ENCODE data around the gene KSR2.

KSR2 gene

GRCh38 chr12:117577122-117577657 is 391.6 kb downstream of the KSR2 start:
- no peak overlapping the region for H4K91ac ChIP-seq (ENCODE audit: low read length)
- no peak overlapping the region for H2BK12ac ChIP-seq (ENCODE audit: low read length in 2 of 2)
- 86% methylated on average over 3 of the region's 3 CpGs for WGBS
- H2BK120ac ChIP-seq (ENCODE audit: low read depth, low read length): no peak overlapping the region
- H3K79me1 ChIP-seq (replicated peaks; ENCODE audit: low read length, poor library complexity, severe bottlenecking): no peaks in the 10 kb centered on the region
- H3K36me3 ChIP-seq (ENCODE audit: control insufficient read depth in 1 of 2, insufficient read depth in 2 of 2, low read depth in 1 of 2, low read length in 2 of 2): no peaks in the 10 kb centered on the region
- peaks cover 5% of the 10 kb centered on the region for H3K4me1 ChIP-seq (ENCODE audit: control insufficient read depth, insufficient read depth, low read depth, low read length)
- H3K4me2 ChIP-seq (ENCODE audit: low read length, poor library complexity, severe bottlenecking): no peak overlapping the region
- H4K8ac ChIP-seq (ENCODE audit: low read length): no peak overlapping the region
- H2BK5ac ChIP-seq (ENCODE audit: low read depth, low read length, poor library complexity, severe bottlenecking): no peak overlapping the region
- no peak overlapping the region for H3K4me3 ChIP-seq (ENCODE audit: insufficient read depth in 1 of 2, low read depth in 1 of 2, low read length in 2 of 2)
- no peak overlapping the region for H3K27ac ChIP-seq (ENCODE audit: low read length, poor library complexity, severe bottlenecking)
- peaks cover 0 to 58% of the 10 kb centered on the region in 2 experiments for H3K27me3 ChIP-seq (ENCODE audit: control insufficient read depth in 1 of 2, insufficient read depth in 1 of 2, low read length in 2 of 2)
- no peak overlapping the region for H2AFZ ChIP-seq (ENCODE audit: low read depth, low read length)
- DNase-seq: no peak
- H3K9ac ChIP-seq (ENCODE audit: low read length): no peak overlapping the region
- H3K4ac ChIP-seq (ENCODE audit: low read depth in 1 of 2, low read length in 2 of 2): no peak overlapping the region
- H3K18ac ChIP-seq (ENCODE audit: low read depth in 1 of 2, low read length in 2 of 2): no peak overlapping the region
- H3K9me3 ChIP-seq (ENCODE audit: control insufficient read depth, low read length): no peaks in the 10 kb centered on the region
- H2AK5ac ChIP-seq (ENCODE audit: low read length, severe bottlenecking): no peak overlapping the region
- no peak overlapping the region for H3K23ac ChIP-seq (ENCODE audit: low read length in 2 of 2)
- H3K14ac ChIP-seq (ENCODE audit: low read length in 2 of 2): no peak overlapping the region
- H2BK15ac ChIP-seq (ENCODE audit: low read depth, poor library complexity, severe bottlenecking): no peak overlapping the region

- no peak overlapping the region for H4K8ac ChIP-seq (ENCODE audit: low read length)
- H2AK5ac ChIP-seq (ENCODE audit: low read length, severe bottlenecking): no peak overlapping the region
- H3K79me1 ChIP-seq (replicated peaks; ENCODE audit: low read length, poor library complexity, severe bottlenecking): no peaks in the 10 kb centered on the region
- no peak overlapping the region for H3K23ac ChIP-seq (ENCODE audit: low read length in 2 of 2)
- no peaks in the 10 kb centered on the region for H3K9me3 ChIP-seq (ENCODE audit: control insufficient read depth, low read length)
- no peak overlapping the region for H2BK15ac ChIP-seq (ENCODE audit: low read depth, poor library complexity, severe bottlenecking)
- no peak overlapping the region for H2BK5ac ChIP-seq (ENCODE audit: low read depth, low read length, poor library complexity, severe bottlenecking)
- no peak overlapping the region for H2AFZ ChIP-seq (ENCODE audit: low read depth, low read length)
- H3K27me3 ChIP-seq (ENCODE audit: control insufficient read depth in 1 of 2, insufficient read depth in 1 of 2, low read length in 2 of 2): peaks cover 0 to 60% of the 10 kb centered on the region in 2 experiments
- no peak for DNase-seq
- no peak overlapping the region for H3K4ac ChIP-seq (ENCODE audit: low read depth in 1 of 2, low read length in 2 of 2)
- H3K9ac ChIP-seq (ENCODE audit: low read length): no peak overlapping the region
- H3K4me1 ChIP-seq (ENCODE audit: control insufficient read depth, insufficient read depth, low read depth, low read length): peaks cover 12% of the 10 kb centered on the region
- no peak overlapping the region for H2BK120ac ChIP-seq (ENCODE audit: low read depth, low read length)
- no peak overlapping the region for H2BK12ac ChIP-seq (ENCODE audit: low read length in 2 of 2)
- H3K27ac ChIP-seq (ENCODE audit: low read length, poor library complexity, severe bottlenecking): no peak overlapping the region
- H4K91ac ChIP-seq (ENCODE audit: low read length): no peak overlapping the region
- H3K14ac ChIP-seq (ENCODE audit: low read length in 2 of 2): no peak overlapping the region
- 67% methylated on average over 3 of the region's 3 CpGs for WGBS
- no peak overlapping the region for H3K4me2 ChIP-seq (ENCODE audit: low read length, poor library complexity, severe bottlenecking)
- no peak overlapping the region for H3K18ac ChIP-seq (ENCODE audit: low read depth in 1 of 2, low read length in 2 of 2)
- no peak overlapping the region for H3K4me3 ChIP-seq (ENCODE audit: insufficient read depth in 1 of 2, low read depth in 1 of 2, low read length in 2 of 2)
- no peaks in the 10 kb centered on the region for H3K36me3 ChIP-seq (ENCODE audit: control insufficient read depth in 1 of 2, insufficient read depth in 2 of 2, low read depth in 1 of 2, low read length in 2 of 2)
Measured at GRCh38 chr12:117576053-117576452, 392.7 kb downstream of the KSR2 start.

GRCh38 chr12:117574655-117575054 is 394.1 kb downstream of the KSR2 start:
- WGBS: 64% methylated on average over 2 of the region's 2 CpGs
- Histone ChIP-seq H3K14ac (ENCODE audit: low read length in 2 of 2) (no peak overlapping the region), H3K27ac (ENCODE audit: low read length, poor library complexity, severe bottlenecking) (no peak overlapping the region), H3K36me3 (ENCODE audit: control insufficient read depth in 1 of 2, insufficient read depth in 2 of 2, low read depth in 1 of 2, low read length in 2 of 2) (no peaks in the 10 kb centered on the region), H2AK5ac (ENCODE audit: low read length, severe bottlenecking) (no peak overlapping the region), H3K23ac (ENCODE audit: low read length in 2 of 2) (no peak overlapping the region), H3K79me1 (replicated peaks; ENCODE audit: low read length, poor library complexity, severe bottlenecking) (no peaks in the 10 kb centered on the region), H3K18ac (ENCODE audit: low read depth in 1 of 2, low read length in 2 of 2) (no peak overlapping the region), H2BK12ac (ENCODE audit: low read length in 2 of 2) (no peak overlapping the region), H3K4me2 (ENCODE audit: low read length, poor library complexity, severe bottlenecking) (no peak overlapping the region), H2AFZ (ENCODE audit: low read depth, low read length) (no peak overlapping the region), H3K9ac (ENCODE audit: low read length) (no peak overlapping the region), H4K8ac (ENCODE audit: low read length) (no peak overlapping the region), H2BK5ac (ENCODE audit: low read depth, low read length, poor library complexity, severe bottlenecking) (no peak overlapping the region), H3K27me3 (ENCODE audit: control insufficient read depth in 1 of 2, insufficient read depth in 1 of 2, low read length in 2 of 2) (peaks cover 0 to 51% of the 10 kb centered on the region in 2 experiments), H3K4me3 (ENCODE audit: insufficient read depth in 1 of 2, low read depth in 1 of 2, low read length in 2 of 2) (no peak overlapping the region), H2BK15ac (ENCODE audit: low read depth, poor library complexity, severe bottlenecking) (no peak overlapping the region), H3K4me1 (ENCODE audit: control insufficient read depth, insufficient read depth, low read depth, low read length) (peaks cover 10% of the 10 kb centered on the region), H2BK120ac (ENCODE audit: low read depth, low read length) (no peak overlapping the region), H4K91ac (ENCODE audit: low read length) (no peak overlapping the region), H3K4ac (ENCODE audit: low read depth in 1 of 2, low read length in 2 of 2) (no peak overlapping the region), H3K9me3 (ENCODE audit: control insufficient read depth, low read length) (no peaks in the 10 kb centered on the region)
- no peak for DNase-seq

- Histone ChIP-seq H2BK12ac (ENCODE audit: low read length in 2 of 2) (no peak overlapping the region), H2BK5ac (ENCODE audit: low read depth, low read length, poor library complexity, severe bottlenecking) (no peak overlapping the region)
Measured at GRCh38 chr12:117572755-117573154, 396.0 kb downstream of the KSR2 start.

More at GRCh38 chr12:117572755-117573154, 396.0 kb downstream of the KSR2 start:
- no peak overlapping the region for H2AK5ac ChIP-seq (ENCODE audit: low read length, severe bottlenecking)
- no peak overlapping the region for H3K4me2 ChIP-seq (ENCODE audit: low read length, poor library complexity, severe bottlenecking)
- H3K9me3 ChIP-seq (ENCODE audit: control insufficient read depth, low read length): no peaks in the 10 kb centered on the region
- no peak overlapping the region for H3K4ac ChIP-seq (ENCODE audit: low read depth in 1 of 2, low read length in 2 of 2)
- H3K27ac ChIP-seq (ENCODE audit: low read length, poor library complexity, severe bottlenecking): no peak overlapping the region
- H2AFZ ChIP-seq (ENCODE audit: low read depth, low read length): no peak overlapping the region
- DNase-seq: no peak
- no peak overlapping the region for H4K8ac ChIP-seq (ENCODE audit: low read length)
- no peak overlapping the region for H2BK120ac ChIP-seq (ENCODE audit: low read depth, low read length)
- no peak overlapping the region for H3K23ac ChIP-seq (ENCODE audit: low read length in 2 of 2)
- H3K36me3 ChIP-seq (ENCODE audit: control insufficient read depth in 1 of 2, insufficient read depth in 2 of 2, low read depth in 1 of 2, low read length in 2 of 2): no peaks in the 10 kb centered on the region
- no peak overlapping the region for H2BK15ac ChIP-seq (ENCODE audit: low read depth, poor library complexity, severe bottlenecking)
- H3K18ac ChIP-seq (ENCODE audit: low read depth in 1 of 2, low read length in 2 of 2): no peak overlapping the region
- H3K79me1 ChIP-seq (replicated peaks; ENCODE audit: low read length, poor library complexity, severe bottlenecking): no peaks in the 10 kb centered on the region
- H4K91ac ChIP-seq (ENCODE audit: low read length): no peak overlapping the region
- H3K14ac ChIP-seq (ENCODE audit: low read length in 2 of 2): no peak overlapping the region
- H3K9ac ChIP-seq (ENCODE audit: low read length): no peak overlapping the region
- H3K4me1 ChIP-seq (ENCODE audit: control insufficient read depth, insufficient read depth, low read depth, low read length): peaks cover 12% of the 10 kb centered on the region
- peaks cover 0 to 60% of the 10 kb centered on the region in 2 experiments for H3K27me3 ChIP-seq (ENCODE audit: control insufficient read depth in 1 of 2, insufficient read depth in 1 of 2, low read length in 2 of 2)
- WGBS: 86% methylated on average over 3 of the region's 4 CpGs
- H3K4me3 ChIP-seq (ENCODE audit: insufficient read depth in 1 of 2, low read depth in 1 of 2, low read length in 2 of 2): no peak overlapping the region

All from mesenchymal stem cell (in vitro differentiated cells and primary cell).